WI38 (cell line): ENCODE results near the gene RUNX2.

Experiments
- H3K4me3 ChIP-seq: 2 replicates; pipeline ENCODE4 v1.5.1; 2011; ENCODE audit warnings: low read depth, mild to moderate bottlenecking, control low read depth, low read length
- TF ChIP-seq, protein P1 (sequence below): IDR thresholded peaks from 2 replicates; pipeline ENCODE4 v1.5.1; 2012; ENCODE audit warnings: low read depth, mild to moderate bottlenecking, control low read depth, low read length

Gene RUNX2

DNA sequence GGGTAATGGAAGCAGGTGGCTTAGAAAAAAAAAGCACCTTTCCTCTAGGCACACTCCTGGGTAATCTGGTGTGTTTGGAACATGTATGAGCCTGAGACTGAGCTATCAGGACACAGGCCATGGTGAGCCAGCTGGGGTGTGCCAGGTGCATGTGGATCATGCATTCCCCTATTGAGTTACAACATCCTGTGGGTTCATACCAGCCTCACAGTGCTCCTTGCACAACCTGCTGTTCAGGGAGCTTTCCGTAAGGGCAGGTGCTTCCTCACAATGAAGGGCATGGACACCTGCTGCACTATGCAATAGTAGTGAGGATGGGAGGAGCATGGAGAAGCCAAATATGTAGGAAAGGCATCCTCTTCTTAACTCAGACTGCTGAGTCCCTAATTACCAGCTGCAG is 246.8 kb downstream of the RUNX2 start:
- no peak overlapping the region for H3K4me3 ChIP-seq

DNA sequence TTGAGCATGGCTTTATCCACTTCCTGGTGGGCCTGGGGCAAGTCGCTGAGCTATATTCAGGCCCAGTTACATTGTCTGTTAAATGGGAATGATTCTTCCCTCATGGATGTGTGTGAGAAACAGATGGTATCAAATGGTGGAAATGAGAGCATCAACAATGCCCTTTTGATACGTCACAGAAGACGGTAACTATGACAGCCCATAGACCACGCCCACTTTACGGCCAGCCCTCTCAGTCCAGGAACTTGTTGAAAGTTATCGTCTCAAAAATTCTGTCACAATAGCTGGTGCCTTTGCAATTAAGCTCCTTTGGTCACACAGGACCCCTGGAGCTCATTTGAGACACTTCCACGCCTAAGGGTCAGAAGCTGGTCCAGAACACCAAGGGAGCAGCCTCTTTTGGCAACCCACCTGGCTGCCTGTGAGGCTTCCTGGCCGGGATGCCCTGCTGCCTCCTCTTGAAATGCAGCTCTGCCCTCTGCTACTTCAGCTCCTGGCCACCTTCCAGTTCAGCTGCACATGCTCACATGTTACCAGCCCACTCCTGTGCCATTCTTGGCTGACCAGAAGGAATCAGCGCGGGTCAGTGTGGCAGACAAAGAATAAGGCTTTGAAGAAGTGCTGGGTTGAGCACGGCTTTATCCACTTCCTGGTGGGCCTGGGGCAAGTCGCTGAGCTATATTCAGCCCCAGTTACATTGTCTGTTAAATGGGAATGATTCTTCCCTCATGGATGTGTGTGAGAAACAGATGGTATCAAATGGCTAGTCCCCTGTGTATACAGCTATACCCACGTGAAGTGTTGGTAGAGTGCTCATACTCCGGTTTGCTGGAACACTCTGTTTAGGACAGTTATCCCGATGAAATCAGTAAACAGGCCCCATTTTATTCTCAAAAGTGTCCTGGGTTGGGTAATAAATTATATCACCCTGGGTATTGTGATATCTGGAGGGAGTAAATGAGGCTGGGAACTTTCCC is 248.8 kb downstream of the RUNX2 start:
- H3K4me3 ChIP-seq: no peak overlapping the region
- TF ChIP-seq, protein P1, sequence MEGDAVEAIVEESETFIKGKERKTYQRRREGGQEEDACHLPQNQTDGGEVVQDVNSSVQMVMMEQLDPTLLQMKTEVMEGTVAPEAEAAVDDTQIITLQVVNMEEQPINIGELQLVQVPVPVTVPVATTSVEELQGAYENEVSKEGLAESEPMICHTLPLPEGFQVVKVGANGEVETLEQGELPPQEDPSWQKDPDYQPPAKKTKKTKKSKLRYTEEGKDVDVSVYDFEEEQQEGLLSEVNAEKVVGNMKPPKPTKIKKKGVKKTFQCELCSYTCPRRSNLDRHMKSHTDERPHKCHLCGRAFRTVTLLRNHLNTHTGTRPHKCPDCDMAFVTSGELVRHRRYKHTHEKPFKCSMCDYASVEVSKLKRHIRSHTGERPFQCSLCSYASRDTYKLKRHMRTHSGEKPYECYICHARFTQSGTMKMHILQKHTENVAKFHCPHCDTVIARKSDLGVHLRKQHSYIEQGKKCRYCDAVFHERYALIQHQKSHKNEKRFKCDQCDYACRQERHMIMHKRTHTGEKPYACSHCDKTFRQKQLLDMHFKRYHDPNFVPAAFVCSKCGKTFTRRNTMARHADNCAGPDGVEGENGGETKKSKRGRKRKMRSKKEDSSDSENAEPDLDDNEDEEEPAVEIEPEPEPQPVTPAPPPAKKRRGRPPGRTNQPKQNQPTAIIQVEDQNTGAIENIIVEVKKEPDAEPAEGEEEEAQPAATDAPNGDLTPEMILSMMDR: no peak

More for the DNA sequence above, 246.8 kb downstream of the RUNX2 start:
- TF ChIP-seq, protein P1: no peak

DNA sequence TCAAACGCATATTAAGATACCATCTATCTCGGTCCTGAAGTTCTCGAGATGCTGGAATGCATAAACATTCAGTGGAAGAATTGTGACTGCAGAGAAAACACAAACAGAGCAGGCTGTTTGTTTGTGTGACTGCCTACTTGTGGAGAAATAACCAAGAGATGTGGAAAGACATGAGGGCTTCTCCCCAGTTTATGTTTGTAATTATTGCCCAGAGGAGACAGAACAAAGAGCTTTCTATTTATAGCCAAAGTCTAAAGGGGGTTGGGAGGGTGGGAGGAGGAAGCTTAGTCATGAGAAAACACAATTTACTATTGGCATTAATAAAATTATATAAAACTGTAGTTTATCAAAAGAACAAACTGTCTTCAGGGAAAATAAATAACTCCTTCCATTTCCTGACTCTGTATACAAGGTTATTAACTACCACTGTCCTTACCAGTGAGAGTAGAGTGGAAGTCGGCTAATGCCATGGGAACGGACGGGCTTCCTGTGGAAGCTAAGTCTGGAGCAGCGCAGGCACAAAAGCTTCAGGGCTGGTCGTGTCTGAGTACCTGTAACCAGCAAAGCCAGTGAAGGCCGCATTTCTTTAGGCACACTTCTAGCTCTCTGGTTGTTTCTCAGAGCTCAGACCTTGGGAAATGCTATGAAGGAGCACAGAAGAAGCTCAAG is 249.8 kb downstream of the RUNX2 start:
- TF ChIP-seq, protein P1: no peak
- H3K4me3 ChIP-seq: no peak overlapping the region

DNA sequence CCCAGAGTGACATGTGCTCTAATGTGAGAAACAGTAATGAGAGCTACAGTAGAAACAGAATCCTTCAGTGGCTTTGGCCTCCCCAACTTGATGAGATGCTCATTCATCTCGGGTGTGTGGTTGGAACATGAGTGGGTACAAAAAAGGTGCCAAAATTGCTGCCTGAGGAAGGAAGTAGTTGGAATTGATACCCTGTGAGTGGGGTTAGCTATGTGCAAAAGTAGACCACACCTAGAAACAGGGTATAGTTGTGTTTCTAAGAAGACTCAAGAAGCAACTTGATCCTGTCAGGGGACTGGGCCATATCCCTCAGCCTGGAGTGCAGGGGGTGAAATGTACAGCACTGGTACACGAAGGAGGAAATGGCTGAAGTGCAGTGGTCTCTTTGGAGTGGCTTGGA is 256.0 kb downstream of the RUNX2 start:
- no peak overlapping the region for H3K4me3 ChIP-seq
- TF ChIP-seq, protein P1: no peak

DNA sequence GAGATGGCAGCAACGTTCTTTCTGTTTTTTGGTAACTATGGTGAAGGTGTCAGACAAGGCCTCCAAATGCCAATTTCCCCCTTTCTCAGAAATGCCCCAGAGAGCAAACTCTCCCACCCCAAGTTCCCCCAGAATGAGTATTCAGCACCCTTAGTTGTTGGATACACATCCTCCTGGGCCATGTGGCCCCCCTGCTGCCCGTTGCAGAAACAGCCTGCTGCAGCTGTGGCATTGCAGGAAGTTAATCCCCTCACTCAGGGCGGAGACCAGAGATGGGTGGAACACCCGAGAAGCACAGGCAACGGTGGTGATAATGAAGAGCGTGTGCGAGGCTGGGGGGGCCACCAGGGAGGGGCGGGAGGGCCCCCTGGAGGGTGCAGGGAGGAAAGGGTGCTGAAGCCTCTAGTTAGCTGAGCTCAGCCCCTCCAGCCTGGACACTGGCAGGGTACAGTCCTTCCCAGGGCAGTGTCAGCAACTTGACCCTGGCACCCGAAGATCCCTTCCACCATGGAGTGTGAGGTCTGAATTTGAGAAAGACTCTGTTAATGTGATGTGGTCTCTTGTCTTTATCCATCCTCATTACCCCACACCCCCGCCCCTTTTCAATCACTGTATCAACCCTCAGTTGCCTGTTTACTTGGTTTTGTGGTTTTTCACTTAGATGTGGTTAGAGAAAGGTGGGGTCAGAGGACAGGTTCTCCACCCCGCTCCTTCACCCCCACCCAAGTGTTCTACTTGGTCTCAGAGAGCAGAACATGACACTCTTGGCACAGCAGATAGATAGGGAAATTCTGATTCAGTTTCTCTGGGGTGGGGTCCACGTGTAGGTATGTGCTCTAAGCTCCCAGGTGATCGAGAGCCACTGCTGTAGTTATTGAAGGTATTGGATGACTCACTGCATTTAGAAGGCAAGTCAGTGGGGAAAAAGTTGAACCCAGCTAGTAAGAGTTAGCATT is 258.4 kb downstream of the RUNX2 start:
- TF ChIP-seq, protein P1: no peak
- H3K4me3 ChIP-seq: no peak overlapping the region

DNA sequence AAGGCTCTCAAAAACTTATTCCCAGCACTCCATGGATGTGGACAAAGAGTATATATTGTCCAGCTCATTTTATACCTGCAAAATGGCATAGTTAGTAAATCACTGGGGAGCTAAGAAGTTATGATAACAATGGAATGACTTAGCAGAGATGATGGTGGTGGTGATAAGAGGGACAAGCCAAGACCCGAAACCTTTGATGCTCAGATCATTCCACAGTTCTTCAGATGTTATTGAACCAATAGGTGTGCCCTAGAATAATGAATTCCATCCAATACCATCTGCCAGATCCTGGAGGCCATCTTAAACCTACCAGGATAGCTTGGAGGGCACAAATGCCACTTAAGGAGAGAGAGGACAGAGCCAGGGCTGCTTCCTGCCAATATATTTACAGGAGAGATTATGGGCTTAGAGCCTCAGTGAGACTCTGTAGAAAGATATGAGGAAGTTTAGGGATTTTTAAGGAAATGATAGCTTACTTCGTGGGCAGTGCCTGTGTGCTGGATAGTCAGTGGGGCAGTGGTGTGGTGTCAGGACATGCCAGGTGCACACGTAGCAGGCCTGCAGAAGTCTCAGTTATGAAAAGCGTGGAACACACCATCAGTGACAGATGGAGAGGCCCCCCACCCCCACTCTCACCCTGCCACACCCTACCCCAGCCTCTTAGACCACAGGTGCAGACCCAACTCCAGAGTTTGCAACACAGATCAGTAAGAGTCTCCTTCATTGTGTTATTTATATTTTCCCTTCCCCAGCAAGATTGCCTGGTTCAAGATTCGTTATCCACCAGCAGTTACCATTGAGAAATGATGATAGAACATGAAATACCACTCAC is 259.3 kb downstream of the RUNX2 start:
- TF ChIP-seq, protein P1: no peak
- no peak overlapping the region for H3K4me3 ChIP-seq
